ENCODE data around the gene ZC3H18. TPM values are rescaled to one million over a fixed set of nuclear protein-coding genes. Genes with fewer than 3 reads are reported as not detected.

The ZC3H18 gene
- total RNA-seq, 4 donors from 2014 or later = 10.6 to 25.6 (median 17.8) TPM

DNA sequence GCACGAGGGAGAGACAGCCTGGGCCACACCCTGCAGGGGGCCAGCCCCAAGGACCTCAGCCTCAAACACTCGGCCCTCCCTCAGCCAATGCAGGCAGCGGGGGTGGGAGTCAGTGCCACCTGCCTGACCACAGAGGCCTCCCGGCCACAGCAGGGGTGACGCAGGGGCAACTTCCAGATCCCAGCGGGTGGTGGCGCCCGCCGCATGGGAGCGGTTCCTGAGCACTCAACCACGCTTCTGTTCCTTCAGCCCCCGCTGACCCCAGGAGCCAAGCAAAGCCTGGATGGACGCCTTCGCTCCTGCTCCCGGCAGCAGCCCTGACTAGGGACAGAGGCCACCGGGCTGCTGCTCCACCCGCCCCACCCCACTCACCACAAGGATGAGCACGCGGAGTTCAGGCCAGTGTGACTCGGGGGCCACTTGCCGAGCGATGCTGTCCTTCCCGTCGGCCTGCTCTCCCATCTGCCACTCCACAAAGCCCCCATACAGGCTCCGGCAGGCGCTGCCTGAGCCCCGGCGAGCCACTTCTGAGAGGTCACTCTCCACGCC, 85.6 kb downstream of the ZC3H18 start:
- no peak for TF ChIP-seq CTCF (IDR thresholded peaks at IDR 0.05)
- ATAC-seq (ENCODE audit: low FRiP score) (no peak), DNase-seq (ENCODE audit: low spot score) (no peak)

DNA sequence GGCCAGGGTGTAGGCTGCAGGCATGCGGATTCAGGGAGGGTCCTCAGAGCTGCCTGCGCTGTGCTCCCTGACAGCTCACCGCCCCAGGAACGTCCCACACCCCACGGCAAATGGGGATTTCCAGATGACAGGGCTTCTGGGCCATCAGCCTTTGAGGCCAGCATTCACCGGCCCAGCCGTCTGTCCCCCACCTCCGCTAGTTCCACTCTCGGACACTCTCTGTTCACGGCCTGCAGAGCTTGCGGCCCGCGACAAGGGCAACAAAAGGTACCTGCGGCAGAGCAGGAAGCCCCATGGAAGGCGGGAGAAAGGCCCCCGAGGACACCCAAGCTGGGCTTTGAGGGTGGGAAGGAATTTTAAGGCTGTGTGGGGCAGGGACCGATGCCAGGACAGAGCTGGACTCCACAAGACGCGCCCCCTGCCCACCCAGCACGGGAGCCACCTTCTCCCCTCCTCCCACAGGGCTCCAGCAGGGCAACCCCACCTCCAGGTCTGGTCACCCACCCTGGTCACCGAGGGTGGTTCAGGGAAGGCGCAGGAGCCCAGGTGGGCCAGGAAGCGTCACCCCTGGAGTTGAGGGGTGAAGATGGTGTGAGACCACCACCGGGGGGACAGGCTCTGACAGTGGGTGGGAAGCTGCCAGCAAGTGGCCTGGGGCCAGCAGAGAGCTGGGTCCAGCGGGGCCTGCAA, 86.2 kb downstream of the ZC3H18 start:
- no peak for DNase-seq (ENCODE audit: low spot score)
- no peak for TF ChIP-seq CTCF (IDR thresholded peaks at IDR 0.05)
- no peak for ATAC-seq (ENCODE audit: low FRiP score)

DNA sequence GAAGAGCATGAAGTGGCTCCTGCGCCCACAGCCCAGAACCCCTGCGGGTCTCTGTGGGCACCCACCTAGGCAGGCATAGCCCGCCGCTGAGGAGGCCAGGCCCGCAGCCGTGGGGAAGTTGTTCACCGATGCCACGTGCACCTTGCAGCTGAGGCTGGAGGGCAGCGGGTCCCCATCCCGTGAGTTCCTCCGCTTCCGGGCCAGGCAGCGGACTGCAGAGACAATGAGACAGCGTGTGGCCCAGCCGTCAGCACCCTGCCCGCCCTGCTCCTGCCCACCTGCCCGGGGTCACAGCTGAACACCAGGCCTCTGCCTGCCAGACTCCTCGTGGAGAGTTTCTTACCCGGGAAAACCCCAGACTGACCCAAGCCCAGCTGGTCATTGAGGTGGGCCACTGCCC, 87.2 kb downstream of the ZC3H18 start:
- ATAC-seq (ENCODE audit: low FRiP score) (no peak), DNase-seq (ENCODE audit: low spot score) (no peak)
- no peak for TF ChIP-seq CTCF (IDR thresholded peaks at IDR 0.05)

- ATAC-seq (ENCODE audit: low FRiP score) (no peak), DNase-seq (ENCODE audit: low spot score) (no peak)
- no peak for TF ChIP-seq CTCF (IDR thresholded peaks at IDR 0.05)
Measured at GRCh38 chr16:88658714-88659113, 88.5 kb downstream of the ZC3H18 start.

GRCh38 chr16:88659160-88659559, 89.0 kb downstream of the ZC3H18 start:
- TF ChIP-seq CTCF (IDR thresholded peaks at IDR 0.05) = no peak
- DNase-seq (ENCODE audit: low spot score) = no peak
- no peak for ATAC-seq (ENCODE audit: low FRiP score)

GRCh38 chr16:88661468-88661867, 91.3 kb downstream of the ZC3H18 start:
- DNase-seq (ENCODE audit: low spot score) (no peak), ATAC-seq (ENCODE audit: low FRiP score) (no peak)
- TF ChIP-seq CTCF (IDR thresholded peaks at IDR 0.05) = no peak

DNA sequence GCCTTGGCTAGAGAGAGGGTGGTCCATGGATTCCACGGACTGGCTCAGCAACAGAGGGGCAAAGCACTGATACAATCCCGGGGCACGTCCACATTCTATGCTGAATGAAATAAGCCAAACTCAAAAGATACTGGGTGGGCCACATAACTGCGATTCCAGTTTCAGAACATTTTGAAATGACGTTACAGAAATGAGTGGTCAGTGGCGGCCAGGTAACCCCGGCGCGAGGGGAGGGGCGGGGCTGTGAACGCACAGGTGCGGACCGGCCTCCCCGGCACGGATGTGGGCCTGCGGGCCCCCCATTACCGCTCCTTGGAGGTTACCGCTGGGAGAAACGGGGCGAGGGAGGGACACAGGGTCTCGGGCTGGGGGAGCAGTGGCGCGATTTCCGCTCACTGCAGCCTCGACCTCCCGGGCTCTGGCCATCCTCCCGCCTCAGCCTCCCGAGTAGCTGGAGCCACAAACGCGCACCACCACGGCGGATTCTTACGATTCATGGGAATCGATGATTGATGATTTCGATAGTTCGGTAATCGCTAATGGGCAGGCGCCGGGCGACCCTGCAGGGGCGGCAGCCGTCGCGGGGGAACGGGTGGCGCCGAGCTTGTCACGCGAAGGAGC, 92.1 kb downstream of the ZC3H18 start:
- no peak for ATAC-seq (ENCODE audit: low FRiP score)
- no peak for DNase-seq (ENCODE audit: low spot score)
- no peak for TF ChIP-seq CTCF (IDR thresholded peaks at IDR 0.05)

Data from omental fat pad (tissue), 4 donors.